Brain microvascular endothelial cell (primary cell): ENCODE measurements around the gene WDR77.
A peak's percentile ranks its signal among the peaks of the same experiment; 100 is the strongest.

Experiments
- DNase-seq: peaks from one replicate; pipeline ENCODE4 v3.0.0-alpha.2; 2020
- H3K27ac ChIP-seq: fragments of 250-450 bp; sonication (Bioruptor Pico); 2 replicates; pipeline ENCODE4 v1.5.1; 2020; ENCODE audit warnings: mild to moderate bottlenecking, moderate library complexity
- H3K27me3 ChIP-seq: fragments of 250-450 bp; sonication (Bioruptor Pico); replicated peaks from 2 replicates; pipeline ENCODE4 v1.5.1; 2020; ENCODE audit warnings: mild to moderate bottlenecking
- H3K36me3 ChIP-seq: fragments of 250-450 bp; sonication (Bioruptor Pico); replicated peaks from 2 replicates; pipeline ENCODE4 v1.5.1; 2020; ENCODE audit warnings: mild to moderate bottlenecking
- H3K4me3 ChIP-seq: 2 replicates; pipeline ENCODE4 v1.5.1; 2011; ENCODE audit warnings: low read depth, mild to moderate bottlenecking, control low read depth, low read length, moderate library complexity
- in situ Hi-C: cut with HindIII; loops from 2 replicates; pipeline ENCODE4 v1.10.0; 2017; ENCODE audit warnings: low sequenced_read_pairs, low pct_ligation_motif_present
- TF ChIP-seq, protein P1 (sequence below): IDR thresholded peaks from 2 replicates; pipeline ENCODE4 v1.5.1; 2011; ENCODE audit warnings: low read depth, mild to moderate bottlenecking, moderate library complexity, low read length, control low read depth, inconsistent platforms; ENCODE audit errors: missing control alignments

WDR77 gene

DNA sequence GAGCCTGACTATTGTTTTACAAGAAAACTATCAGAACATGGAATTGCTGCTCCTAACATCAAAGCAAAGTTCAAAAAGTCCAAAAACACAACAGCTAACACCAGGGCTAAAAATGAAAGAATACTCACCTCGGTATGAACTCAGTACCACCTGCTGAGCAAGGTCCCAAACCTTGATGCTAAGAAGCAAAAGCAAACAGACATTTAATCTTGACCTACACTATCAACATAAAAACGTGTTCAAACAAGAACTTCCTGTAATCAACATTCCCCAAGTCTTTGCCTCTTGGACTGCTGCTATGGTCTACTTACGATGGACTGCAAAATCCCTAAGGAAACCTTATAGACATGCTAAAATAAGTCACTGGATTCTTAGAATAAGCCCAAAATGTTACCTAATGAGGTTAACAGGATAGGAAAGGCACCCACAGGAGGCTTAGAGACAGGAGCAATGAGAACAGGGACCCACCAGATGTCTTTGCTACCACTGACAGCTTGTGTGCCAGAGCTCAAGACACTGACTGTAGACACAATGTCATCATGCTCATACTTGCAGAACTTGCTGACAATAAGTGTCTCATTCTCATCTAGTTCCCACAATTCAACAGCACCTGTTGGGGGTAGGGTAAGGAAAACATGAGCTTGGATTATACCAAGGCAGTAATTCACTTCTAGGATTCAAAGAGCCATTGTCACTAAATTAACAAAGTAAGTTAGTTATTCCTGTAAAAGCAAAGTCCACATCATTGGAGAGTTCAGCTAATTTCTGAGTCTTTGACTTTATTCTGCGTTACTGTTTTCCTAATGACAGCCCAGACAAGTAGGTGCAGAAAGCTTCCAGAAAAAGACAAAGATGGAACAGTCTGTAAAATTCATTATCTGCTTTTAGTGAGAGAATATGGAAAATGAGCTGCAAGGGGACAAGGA lies 1.8 kb downstream of the WDR77 start:
- Histone ChIP-seq H3K27ac (no peak overlapping the region), H3K36me3 (peaks cover 33% of the 10 kb centered on the region), H3K4me3 (no peak overlapping the region), H3K27me3 (no peaks in the 10 kb centered on the region)
- in situ Hi-C loops: no loop called here
- DNase-seq: no peak
- TF ChIP-seq, protein P1, sequence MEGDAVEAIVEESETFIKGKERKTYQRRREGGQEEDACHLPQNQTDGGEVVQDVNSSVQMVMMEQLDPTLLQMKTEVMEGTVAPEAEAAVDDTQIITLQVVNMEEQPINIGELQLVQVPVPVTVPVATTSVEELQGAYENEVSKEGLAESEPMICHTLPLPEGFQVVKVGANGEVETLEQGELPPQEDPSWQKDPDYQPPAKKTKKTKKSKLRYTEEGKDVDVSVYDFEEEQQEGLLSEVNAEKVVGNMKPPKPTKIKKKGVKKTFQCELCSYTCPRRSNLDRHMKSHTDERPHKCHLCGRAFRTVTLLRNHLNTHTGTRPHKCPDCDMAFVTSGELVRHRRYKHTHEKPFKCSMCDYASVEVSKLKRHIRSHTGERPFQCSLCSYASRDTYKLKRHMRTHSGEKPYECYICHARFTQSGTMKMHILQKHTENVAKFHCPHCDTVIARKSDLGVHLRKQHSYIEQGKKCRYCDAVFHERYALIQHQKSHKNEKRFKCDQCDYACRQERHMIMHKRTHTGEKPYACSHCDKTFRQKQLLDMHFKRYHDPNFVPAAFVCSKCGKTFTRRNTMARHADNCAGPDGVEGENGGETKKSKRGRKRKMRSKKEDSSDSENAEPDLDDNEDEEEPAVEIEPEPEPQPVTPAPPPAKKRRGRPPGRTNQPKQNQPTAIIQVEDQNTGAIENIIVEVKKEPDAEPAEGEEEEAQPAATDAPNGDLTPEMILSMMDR: no peak

DNA sequence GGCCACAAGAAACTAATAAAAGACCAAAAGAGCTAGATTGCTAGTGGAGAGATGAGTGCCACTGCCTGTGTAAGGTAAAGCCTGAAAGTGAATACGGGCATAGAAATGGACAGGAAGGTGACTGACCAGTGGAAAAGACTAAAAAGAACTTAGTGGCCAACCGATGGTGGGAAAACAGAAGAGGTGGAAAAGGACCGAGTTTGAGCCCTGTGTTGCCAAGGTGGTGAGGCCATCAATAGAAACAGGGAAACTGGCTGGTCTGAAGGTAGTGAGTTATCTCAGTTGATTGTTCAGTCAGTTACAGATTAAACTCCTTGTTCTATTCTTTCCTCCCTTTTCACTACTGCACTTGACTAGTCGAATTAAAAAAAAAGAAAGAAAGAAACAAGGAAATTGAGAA lies 2.5 kb downstream of the WDR77 start:
- H3K27me3 ChIP-seq: no peaks in the 10 kb centered on the region
- H3K4me3 ChIP-seq: no peak overlapping the region
- H3K27ac ChIP-seq: no peak overlapping the region
- H3K36me3 ChIP-seq: peaks cover 36% of the 10 kb centered on the region
- TF ChIP-seq, protein P1: no peak
- DNase-seq: no peak
- in situ Hi-C loops: no loop called here

DNA sequence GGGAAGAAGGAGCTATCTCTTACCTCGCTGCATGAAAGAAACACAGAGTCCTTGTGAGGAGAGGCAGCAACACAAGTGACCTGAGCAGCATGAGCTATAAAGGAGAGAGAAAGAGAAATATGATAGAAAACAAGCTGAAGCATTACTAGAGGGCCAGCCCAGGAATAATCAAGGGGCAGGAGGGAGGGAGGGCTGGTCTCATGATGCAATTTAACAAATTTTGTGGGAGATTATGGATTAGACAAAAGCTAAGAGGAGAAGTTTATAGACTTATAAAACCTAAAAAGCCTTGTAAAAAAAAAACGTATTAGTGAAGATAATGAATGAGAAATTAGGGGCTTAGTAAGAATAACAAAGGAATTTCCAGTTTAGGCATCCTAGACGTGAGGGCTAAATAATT lies 5.0 kb downstream of the WDR77 start:
- Histone ChIP-seq H3K27me3 (no peaks in the 10 kb centered on the region), H3K4me3 (no peak overlapping the region), H3K36me3 (peaks cover 52% of the 10 kb centered on the region), H3K27ac (no peak overlapping the region)
- in situ Hi-C loops: no loop called here
- TF ChIP-seq, protein P1: no peak
- DNase-seq: no peak

DNA sequence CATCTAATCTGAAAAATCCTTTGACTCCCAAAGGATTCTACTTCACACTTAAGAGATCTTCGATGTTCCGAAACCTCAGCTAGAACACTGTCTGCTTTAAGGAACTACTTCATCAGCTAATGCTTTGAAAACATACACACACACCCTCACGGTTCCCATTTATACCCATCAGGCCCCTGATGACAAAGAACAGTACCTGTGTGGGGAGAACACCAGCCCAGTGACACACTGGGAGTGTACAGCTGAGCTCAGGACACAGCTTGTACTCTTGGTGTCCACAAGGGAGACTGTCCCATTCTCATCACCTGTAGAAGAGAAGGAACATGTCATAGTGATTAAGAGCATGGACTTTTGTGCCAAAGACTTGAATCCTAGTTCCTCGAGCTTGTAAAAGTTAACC lies 6.6 kb downstream of the WDR77 start:
- Histone ChIP-seq H3K36me3 (peaks cover 61% of the 10 kb centered on the region), H3K27me3 (no peaks in the 10 kb centered on the region), H3K27ac (no peak overlapping the region), H3K4me3 (no peak overlapping the region)
- in situ Hi-C loops: no loop called here
- no peak for DNase-seq
- TF ChIP-seq, protein P1: no peak

DNA sequence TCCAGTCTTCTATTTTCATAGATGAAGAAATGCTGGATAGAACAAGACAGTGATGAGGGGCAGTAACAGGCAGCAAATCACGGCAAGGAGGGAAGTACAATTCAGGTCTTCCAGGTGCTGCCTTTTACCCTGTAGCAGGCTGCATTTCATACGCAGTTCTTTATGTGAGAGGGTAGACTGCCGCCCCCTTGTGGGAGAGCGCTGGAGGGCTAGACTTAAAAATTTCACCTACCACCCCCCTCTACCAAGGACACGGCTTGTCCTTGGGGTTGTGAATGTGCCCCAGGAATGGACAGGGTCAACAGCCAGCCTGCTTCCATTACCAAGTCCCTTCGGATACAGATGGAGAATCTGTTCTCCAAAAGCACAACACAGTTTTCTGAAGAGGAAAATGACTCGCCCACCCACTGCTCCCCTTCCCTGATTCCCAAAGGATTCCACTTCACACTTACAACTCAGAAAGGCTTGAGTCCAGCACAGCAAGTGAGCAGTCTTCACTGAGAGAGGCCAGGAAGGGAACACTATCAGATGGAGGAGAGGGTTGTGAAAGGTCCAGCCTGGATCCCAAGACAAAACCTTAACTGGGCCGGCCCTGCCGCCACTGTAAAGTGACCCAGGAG lies 7.4 kb downstream of the WDR77 start:
- TF ChIP-seq, protein P1: peak; percentile 76
- H3K4me3 ChIP-seq: no peak overlapping the region
- in situ Hi-C loops: no loop called here
- no peaks in the 10 kb centered on the region for H3K27me3 ChIP-seq
- no peak for DNase-seq
- no peak overlapping the region for H3K27ac ChIP-seq
- peaks cover 59% of the 10 kb centered on the region for H3K36me3 ChIP-seq
